GM12875 (cell line): ENCODE data around the gene SIPA1.
A peak's percentile ranks its signal among the peaks of the same experiment; 100 is the strongest.

ENCODE experiments used
- H3K4me3 ChIP-seq: one replicate; pipeline ENCODE4 v1.5.1; 2011; ENCODE audit warnings: low read depth, low read length, control low read depth
- CTCF ChIP-seq: IDR thresholded peaks from 2 replicates; pipeline ENCODE4 v1.5.1; 2011; ENCODE audit warnings: low read depth, mild to moderate bottlenecking, control low read depth, inconsistent platforms, low read length, moderate library complexity, borderline replicate concordance; ENCODE audit not compliant: insufficient read depth

SIPA1 gene

GRCh38 chr11:65637794-65638419, at the start of gene SIPA1:
Gene SIPA1, plus strand, starts transcription at chr11:65638101. Its CDS starts 2,821 bp downstream, at chr11:65640922.
- TF ChIP-seq CTCF = no peak; the same call in 1 of the 2 replicates
- peak within 1 kb of the TSS; percentile 90 for H3K4me3 ChIP-seq

GRCh38 chr11:65588199-65589054, 49.5 kb upstream of the SIPA1 start:
- peak; percentile 86 for TF ChIP-seq CTCF
- H3K4me3 ChIP-seq = peak overlapping the region; percentile 38

- no peak overlapping the region for H3K4me3 ChIP-seq
- no peak for TF ChIP-seq CTCF
These were observed 48.3 kb upstream of the SIPA1 start for GRCh38 chr11:65589444-65590239.

GRCh38 chr11:65590240-65590738, 47.6 kb upstream of the SIPA1 start:
- H3K4me3 ChIP-seq = no peak overlapping the region
- no peak for TF ChIP-seq CTCF

- no peak overlapping the region for H3K4me3 ChIP-seq
- TF ChIP-seq CTCF = no peak
These were observed 45.7 kb upstream of the SIPA1 start for GRCh38 chr11:65591939-65592857.

GRCh38 chr11:65592858-65593517, 44.9 kb upstream of the SIPA1 start:
- TF ChIP-seq CTCF = no peak
- no peak overlapping the region for H3K4me3 ChIP-seq
